Measurements from ENCODE around the gene SPAG5.

The SPAG5 gene

DNA sequence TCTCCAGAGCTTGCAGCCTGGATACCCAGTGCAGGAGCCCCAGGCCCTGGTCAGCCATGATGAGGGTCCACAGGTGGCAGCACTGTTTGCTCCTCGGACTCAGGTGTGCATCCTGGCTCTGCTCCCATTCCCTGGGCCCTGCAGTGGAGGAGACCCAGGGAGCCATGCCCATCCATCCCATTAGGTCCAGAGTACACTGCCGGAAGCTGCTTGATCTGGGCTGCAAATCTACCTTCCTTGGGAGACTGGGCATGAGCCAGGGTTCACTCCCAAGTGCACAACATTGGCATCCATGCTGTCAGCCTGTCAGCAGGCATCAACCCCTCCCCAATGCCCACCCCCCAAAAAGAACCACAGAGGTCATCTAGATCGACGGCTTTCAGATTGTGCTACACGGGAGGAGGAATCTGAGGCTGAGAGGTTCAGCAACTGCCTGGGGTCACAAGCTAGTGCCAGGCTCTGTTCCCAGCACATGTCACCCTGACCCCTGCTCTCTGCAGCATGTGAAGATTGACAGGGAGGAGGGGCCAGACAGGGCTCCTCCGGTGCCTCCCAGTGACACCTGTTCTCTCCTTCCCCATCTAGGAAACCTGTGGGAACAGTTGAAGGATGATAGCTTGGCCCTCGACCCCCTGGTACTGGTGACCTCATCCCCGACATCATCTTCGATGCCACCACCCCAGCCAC lies 62.1 kb downstream of the SPAG5 start:
- FAIRE-seq (no peak), DNase-seq (ENCODE audit: insufficient read length) (no peak)
- TF ChIP-seq TAF1 (IDR thresholded peaks at IDR 0.05; ENCODE audit: borderline replicate concordance, low read depth, low read length) (no peak), POLR2A (IDR thresholded peaks at IDR 0.05; ENCODE audit: low read depth, low read length) (no peak), POLR2AphosphoS5 (IDR thresholded peaks at IDR 0.05; ENCODE audit: low read depth, low read length) (no peak)

DNA sequence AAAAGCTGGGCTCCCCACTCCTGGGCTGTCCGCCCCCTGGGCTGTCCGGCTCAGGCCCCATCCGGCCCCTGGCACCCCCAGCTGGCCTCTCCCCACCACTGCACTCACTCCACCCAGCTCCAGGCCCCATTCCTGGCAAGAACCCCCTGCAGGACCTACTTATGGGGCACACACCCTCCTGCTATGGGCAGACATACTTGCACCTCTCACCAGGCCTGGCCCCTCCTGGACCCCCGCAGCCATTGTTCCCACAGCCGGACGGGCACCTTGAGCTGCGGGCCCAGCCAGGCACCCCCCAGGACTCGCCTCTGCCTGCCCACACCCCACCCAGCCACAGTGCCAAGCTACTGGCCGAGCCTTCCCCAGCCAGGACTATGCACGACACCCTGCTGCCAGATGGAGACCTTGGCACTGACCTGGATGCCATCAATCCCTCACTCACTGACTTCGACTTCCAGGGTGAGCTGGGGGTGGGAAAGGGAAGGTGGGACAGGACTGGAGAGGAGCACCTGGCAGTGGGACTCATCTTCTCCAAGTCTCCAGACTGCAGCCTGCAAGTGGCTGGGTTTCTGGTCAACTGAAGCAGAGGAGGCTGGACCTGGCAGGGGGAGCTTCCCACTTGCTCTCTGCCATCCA lies 64.0 kb downstream of the SPAG5 start:
- no peak for FAIRE-seq
- no peak for DNase-seq (ENCODE audit: insufficient read length)
- TF ChIP-seq POLR2AphosphoS5 (IDR thresholded peaks at IDR 0.05; ENCODE audit: low read depth, low read length), result no peak
- TF ChIP-seq TAF1 (IDR thresholded peaks at IDR 0.05; ENCODE audit: borderline replicate concordance, low read depth, low read length), result no peak

DNA sequence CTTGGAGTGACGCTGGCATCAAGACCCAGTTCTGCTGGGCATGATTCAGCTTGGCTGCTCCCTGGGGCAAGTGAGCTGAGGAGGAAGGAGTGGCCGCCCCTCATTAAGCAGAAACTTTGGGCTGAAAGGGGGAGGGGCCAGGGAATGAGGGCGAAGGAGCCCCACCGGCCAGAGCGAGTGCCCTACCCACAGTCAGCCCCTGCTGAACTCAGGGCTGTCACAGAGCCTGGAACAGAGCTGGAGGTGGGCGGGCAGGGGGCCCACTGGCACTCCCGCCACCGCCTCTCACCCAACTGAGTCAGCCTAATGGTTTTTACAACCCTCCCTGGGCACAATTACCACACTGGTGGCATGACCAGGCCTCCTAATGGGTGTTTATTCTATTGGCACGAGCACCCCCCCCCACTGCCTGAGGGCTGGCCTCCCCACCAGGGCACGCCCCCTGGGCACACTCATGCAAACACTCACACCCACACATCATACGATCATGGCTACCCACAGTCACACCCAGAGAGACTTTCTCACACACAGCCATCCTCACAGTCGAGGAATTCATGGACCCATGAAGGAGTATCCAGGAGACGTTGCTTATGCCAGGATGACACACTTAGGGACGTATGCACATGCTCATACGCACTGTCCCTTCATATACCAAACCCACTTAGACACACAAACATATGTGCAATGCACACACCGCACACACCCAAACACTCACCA lies 65.6 kb downstream of the SPAG5 start:
- FAIRE-seq, result no peak
- no peak for DNase-seq (ENCODE audit: insufficient read length)
- TF ChIP-seq POLR2AphosphoS5 (IDR thresholded peaks at IDR 0.05; ENCODE audit: low read depth, low read length) (no peak), POLR2A (IDR thresholded peaks at IDR 0.05; ENCODE audit: low read depth, low read length) (no peak)

DNA sequence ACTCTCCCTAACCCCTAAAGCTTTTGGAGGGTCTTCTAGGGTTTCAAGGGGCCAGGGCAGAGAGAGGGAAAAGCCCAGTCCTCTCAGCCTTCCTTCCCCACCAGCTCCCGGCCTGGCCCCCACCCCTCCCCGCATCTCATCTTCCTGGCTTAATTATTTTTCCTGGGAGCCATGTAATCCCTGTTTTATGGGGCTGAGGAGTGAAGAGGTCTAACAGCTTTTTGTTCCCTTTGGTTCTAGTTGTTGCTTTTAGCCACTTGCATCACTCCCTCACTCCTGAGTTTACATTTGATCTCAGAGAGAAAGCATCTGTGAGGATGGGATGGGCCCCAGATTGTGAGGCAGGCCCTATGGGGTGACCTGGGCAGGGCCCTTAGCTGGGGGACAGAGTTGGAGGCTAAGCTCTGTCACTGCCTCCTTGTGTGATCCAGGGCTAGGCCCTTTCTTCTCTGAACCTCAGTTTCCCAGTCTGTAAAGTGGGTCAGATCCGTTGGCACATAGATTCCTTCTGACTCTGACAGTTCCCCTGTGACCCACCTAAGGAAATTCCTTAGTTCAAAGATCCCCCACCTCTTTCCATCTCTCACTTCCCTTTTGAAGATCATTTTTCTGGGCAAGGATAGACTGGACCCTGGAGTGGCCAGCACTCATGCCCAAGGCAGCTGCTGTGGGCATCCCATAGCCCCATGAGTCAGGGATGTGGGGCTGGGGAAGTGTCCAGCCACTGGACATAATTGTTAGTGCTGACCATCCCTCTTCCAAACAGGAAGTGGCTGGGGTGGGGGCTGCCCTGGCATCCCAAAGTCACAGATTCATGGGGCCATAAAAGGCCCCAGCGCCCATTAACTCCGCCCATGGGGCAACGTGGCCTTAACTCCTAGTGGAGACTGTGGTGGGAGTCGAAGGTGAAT lies 66.5 kb downstream of the SPAG5 start:
- DNase-seq (ENCODE audit: insufficient read length), result no peak
- no peak for FAIRE-seq
- TF ChIP-seq TAF1 (IDR thresholded peaks at IDR 0.05; ENCODE audit: borderline replicate concordance, low read depth, low read length), result no peak
- no peak for TF ChIP-seq POLR2AphosphoS5 (IDR thresholded peaks at IDR 0.05; ENCODE audit: low read depth, low read length)
- TF ChIP-seq POLR2A (IDR thresholded peaks at IDR 0.05; ENCODE audit: low read depth, low read length), result no peak

DNA sequence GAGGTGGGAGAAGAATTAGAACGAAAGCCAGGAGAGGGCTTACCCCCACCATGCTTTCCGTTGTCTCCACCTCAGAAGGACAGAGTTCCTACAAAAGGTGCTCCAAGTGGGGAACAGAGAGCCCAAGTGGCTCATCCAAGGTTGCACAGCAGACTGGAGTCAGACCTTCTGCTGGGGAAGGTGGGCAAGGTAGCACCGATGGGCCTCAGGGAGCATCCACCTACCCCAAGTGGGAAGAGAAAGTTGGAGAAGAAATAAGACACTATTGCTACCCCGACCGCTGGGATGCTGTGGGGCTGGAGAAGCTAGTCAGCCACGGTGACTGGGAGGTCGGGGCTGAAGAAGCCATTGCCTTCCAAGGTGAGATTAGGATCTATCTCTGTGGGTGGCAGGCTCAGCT lies 67.9 kb downstream of the SPAG5 start:
- FAIRE-seq, result no peak
- no peak for TF ChIP-seq POLR2A (IDR thresholded peaks at IDR 0.05; ENCODE audit: low read depth, low read length)
- TF ChIP-seq TAF1 (IDR thresholded peaks at IDR 0.05; ENCODE audit: borderline replicate concordance, low read depth, low read length), result no peak
- no peak for TF ChIP-seq POLR2AphosphoS5 (IDR thresholded peaks at IDR 0.05; ENCODE audit: low read depth, low read length)
- no peak for DNase-seq (ENCODE audit: insufficient read length)

DNA sequence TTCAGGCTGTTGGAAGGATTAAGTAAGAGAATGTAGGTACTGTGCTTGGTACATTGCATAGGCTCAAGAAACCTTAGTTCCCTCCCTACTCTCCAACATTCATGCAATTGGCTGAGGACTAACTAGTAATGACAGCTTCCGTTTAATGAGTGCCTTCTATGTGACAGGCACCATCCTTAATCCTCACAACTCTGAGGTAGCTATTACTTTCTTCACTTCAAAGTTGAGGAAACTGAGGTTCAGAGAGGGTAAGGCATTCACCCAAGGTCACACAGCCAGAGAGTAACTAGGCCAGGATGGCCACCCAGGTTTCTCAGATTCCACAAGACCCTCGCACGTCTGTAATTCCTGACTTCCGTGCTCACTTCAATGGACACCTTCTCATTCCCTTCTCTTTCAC lies 68.6 kb downstream of the SPAG5 start:
- no peak for TF ChIP-seq POLR2AphosphoS5 (IDR thresholded peaks at IDR 0.05; ENCODE audit: low read depth, low read length)
- no peak for DNase-seq (ENCODE audit: insufficient read length)
- FAIRE-seq, result no peak

DNA sequence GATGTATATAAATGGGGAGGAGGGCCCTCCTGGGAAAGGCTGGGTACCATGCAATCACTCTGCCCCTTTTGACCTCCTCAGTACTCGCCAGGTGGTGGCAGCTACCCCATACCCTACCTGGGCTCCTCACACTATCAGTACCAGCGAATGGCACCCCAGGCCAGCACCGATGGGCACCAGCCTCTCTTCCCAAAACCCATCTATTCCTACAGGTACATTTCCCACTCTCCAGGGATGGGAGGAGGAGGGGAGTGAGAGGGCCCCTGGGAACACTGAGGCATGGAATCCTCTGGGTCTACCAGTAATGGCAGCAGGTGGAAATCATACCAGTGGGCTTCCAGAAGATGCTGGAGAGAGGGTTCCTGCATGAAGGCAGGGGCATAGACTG lies 69.8 kb downstream of the SPAG5 start:
- FAIRE-seq (no peak), DNase-seq (ENCODE audit: insufficient read length) (no peak)
- no peak for TF ChIP-seq POLR2A (IDR thresholded peaks at IDR 0.05; ENCODE audit: low read depth, low read length)
- no peak for TF ChIP-seq TAF1 (IDR thresholded peaks at IDR 0.05; ENCODE audit: borderline replicate concordance, low read depth, low read length)
- TF ChIP-seq POLR2AphosphoS5 (IDR thresholded peaks at IDR 0.05; ENCODE audit: low read depth, low read length), result no peak

DNA sequence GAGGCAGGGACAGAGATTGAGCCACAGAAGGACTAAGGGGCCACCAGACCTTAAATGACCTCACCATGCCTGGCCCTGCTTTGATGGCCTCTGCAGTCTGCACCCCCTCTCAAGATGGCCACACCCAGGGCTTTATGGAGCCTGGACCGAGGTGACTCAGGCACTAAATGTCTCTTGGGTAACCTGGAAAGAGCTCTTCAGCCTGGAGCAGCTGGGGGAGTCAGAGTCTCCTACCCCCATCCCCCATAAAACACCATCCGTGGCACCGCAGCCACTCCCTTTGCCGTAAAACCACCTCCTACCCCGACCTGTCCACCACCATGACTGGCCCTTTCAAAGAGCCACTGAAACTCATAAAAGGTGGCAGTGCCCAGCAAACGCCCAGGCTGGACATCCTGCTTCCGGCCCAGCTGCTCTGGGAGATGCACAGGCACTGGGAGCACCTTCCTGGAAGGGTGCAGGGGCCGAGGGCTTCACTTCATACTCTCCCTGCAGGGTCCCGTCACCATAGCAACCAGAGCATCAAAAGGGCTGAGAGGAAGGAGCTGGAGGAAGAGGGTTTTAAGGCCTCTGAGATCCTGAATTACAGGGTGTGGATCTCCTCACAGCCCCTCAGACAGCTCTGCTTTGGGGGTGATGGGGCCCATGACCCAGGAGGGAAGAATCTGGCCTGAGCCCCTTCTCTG lies 70.4 kb downstream of the SPAG5 start:
- no peak for TF ChIP-seq POLR2AphosphoS5 (IDR thresholded peaks at IDR 0.05; ENCODE audit: low read depth, low read length)
- no peak for TF ChIP-seq POLR2A (IDR thresholded peaks at IDR 0.05; ENCODE audit: low read depth, low read length)
- TF ChIP-seq TAF1 (IDR thresholded peaks at IDR 0.05; ENCODE audit: borderline replicate concordance, low read depth, low read length), result no peak
- DNase-seq (ENCODE audit: insufficient read length) (no peak), FAIRE-seq (no peak)

DNA sequence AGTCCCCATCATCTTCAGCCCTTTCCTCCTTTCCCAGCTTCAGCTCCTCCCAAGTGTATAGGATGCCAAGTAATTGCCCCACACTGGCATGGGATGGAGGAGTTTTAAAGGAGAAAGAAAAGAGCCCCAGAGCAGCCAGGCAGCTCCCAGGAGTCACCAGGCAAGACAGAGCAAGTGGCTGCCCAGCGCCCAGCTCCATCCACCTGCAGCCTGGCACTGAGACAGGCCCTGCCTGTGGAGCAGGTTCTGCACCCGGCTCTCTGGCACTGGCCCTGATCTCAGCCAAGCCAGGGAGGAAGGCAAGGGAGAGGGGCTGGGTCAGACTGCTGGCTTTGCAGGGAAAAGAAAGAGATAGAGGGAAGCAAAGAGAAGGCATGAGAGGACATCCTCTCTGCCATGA lies 71.0 kb downstream of the SPAG5 start:
- FAIRE-seq, result no peak
- no peak for TF ChIP-seq POLR2A (IDR thresholded peaks at IDR 0.05; ENCODE audit: low read depth, low read length)
- no peak for TF ChIP-seq POLR2AphosphoS5 (IDR thresholded peaks at IDR 0.05; ENCODE audit: low read depth, low read length)
- no peak for TF ChIP-seq TAF1 (IDR thresholded peaks at IDR 0.05; ENCODE audit: borderline replicate concordance, low read depth, low read length)
- DNase-seq (ENCODE audit: insufficient read length), result no peak

Data from GM12892 (cell line).